ENCODE results near the gene VSTM4. TPM values are rescaled to one million over a fixed set of nuclear protein-coding genes. Genes with fewer than 3 reads are reported as not detected.

Gene VSTM4
- polyA plus RNA-seq, 3 donors, result 14.0 to 14.3 (median 14.2) TPM

DNA sequence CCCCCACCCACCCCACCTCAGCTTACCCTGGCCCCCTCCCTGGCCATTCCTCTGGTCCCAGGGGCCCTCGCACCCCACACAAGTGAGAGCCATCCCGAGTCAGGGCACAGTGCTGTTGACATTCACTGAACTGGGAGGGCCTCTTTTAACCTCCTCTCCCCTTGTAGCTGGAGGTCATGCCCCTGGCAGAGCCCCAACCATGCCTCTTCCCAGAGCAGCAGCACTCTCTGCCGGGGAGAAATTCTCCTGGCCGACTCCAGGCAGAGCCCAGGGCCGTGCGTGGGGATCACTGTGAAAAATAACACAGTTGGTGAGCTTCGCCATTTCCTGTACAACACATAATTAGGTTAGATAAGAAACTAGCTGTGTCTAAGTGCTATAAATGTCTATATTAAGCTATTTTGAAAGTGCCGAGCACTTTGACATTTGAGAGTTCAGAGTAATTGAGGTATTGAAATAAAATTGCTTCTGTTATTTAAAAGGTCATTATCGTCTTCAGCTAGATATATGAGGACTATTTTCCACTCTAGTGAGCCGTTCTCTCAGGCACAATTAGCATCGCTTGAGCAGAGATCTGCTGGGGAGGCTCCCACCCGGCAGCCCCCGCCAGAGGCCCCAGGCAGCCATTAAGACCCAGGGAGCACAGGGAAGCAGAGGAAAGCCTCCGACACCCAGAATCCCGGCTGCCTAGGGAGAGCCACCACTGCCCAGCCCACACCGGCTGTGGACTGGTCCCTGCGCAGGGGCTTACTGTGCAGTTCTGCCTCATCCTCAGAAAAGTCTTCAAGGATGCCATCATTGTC lies 113.3 kb downstream of the VSTM4 start:
- peak in 3 of 11 donors; percentile 13 to 23 (median 14) for DNase-seq (ENCODE audit: extremely low read depth in 1 of 11, low read depth in 9 of 11, low spot score in 4 of 11)

DNA sequence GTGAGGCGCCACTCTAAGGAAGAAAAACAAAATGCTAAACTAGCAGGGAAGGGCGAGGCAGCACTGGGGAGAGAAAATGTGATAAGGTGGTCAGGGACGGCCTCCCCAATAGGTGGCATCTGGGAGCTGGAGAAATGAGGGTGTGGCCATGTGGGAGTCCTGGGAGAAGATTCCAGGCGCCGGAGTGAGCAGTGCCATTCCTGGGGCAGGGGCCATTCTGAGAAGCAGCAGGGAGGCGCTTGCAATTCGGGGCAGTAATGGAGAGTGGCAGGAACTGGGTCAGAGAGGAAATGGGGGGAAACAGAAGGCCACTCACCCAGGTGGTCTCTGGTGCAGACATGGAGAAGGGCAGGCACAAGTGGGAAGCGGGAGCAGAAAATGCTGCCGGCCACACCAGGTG lies 113.9 kb downstream of the VSTM4 start:
- DNase-seq (ENCODE audit: extremely low read depth in 1 of 11, low read depth in 9 of 11, low spot score in 4 of 11), result peak in 3 of 11 donors; percentile 17 to 29 (median 23)

DNA sequence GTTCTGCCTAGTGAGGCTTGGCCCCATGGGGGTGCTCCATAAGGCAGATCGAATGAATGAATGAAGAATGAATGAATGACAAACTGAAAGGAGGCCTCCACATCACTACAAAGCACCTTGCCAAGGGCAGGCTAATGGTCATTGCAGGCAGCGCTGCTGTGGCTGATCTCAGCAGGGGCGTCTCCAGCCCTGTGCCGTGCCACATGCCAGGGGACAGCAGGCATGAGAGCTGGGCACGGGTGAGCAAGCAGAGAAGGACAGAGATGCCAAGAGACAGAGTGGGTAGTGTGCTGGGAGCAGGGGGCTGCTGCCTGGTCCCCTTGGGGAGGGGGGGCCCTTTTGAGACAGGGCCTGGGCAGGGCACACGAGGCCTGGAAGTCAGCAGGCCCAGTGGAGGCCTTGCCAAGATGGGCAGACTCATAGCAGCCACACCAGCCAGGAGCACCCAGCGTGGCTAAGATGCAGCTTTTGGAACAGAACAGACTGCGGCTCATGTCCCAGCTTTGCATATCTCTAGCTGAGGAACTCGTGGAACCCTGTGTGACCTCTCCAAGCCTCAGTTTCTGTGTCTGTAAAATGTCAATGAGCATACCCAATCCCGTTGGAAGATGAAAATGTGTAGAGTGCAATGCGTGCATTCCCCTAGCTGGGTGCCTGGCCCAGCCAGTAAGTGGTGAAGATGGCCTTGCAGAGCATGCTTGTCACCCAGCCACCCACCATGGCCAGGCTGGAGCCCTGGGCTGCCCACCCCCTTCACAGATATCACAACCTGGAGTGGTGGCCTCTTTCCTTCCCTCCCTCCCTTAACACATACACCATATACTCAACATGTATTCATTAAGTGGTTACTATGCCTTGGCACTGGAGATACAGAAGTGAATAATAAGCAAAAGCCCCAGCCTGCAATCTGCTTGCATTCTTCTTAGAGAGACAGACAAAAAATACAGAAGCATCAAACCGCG lies 114.6 kb downstream of the VSTM4 start:
- DNase-seq (ENCODE audit: extremely low read depth in 1 of 11, low read depth in 9 of 11, low spot score in 4 of 11), result no peak

- DNase-seq (ENCODE audit: extremely low read depth in 1 of 11, low read depth in 9 of 11, low spot score in 4 of 11), result no peak
Measured at GRCh38 chr10:48999346-48999745, 116.0 kb downstream of the VSTM4 start.

DNA sequence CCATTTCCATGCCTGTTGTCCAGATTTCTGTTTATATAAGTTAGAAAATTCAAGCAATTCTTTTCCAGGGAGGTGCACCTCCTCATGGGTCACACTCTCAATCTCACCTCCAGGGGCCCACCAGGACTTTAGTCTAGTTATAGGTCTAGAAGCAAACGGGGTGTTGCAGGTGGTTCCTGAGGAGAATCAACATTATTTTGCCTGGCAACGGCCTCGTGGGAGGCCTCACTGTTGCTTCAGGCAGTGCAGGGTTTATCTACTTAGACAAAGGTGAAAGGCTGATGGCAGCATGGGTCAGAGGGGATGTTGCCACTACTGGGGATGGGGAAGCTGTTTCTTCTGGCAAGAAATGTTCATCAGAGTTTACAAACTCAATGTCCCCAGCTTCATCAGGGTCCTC lies 119.0 kb downstream of the VSTM4 start:
- DNase-seq (ENCODE audit: extremely low read depth in 1 of 11, low read depth in 9 of 11, low spot score in 4 of 11), result no peak

DNA sequence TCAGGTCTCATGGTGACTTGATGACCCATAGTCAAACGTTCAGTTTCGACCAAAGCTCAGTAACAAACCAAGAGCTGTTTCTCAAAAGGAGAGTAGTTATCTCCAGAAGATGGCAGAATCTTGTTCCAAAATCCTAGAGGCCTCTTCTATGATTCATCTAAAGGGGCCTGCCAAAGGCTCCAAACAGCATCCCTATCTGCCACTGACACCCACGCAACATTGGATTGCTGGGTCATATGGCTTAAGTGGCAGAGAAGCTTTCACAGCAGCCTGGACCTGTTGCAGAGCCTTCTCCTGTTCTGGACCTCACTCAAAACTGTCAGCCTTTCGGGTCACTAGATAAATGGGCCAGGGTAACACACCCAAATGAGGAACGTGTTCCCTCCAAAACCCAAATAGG lies 121.7 kb downstream of the VSTM4 start:
- DNase-seq (ENCODE audit: extremely low read depth in 1 of 11, low read depth in 9 of 11, low spot score in 4 of 11), result no peak

DNA sequence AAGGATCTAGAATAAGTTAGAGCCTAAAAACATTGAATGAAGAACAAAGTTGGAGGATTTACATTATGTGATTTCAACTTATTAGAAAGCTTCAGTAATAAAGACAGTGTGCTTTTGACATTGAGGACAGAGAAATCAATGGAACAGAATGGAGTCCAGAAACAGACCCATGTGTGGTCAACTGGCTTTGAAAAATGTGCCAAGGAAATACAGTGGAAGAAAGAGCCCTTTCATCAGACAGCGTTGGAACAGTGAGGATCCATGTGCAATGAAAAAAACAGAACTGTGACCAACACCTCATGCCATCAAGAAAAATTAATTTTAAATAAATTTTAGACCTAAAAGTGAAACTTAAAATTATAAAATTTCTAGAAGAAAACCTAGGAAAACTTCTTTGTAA lies 125.1 kb downstream of the VSTM4 start:
- no peak for DNase-seq (ENCODE audit: extremely low read depth in 1 of 11, low read depth in 9 of 11, low spot score in 4 of 11)

DNA sequence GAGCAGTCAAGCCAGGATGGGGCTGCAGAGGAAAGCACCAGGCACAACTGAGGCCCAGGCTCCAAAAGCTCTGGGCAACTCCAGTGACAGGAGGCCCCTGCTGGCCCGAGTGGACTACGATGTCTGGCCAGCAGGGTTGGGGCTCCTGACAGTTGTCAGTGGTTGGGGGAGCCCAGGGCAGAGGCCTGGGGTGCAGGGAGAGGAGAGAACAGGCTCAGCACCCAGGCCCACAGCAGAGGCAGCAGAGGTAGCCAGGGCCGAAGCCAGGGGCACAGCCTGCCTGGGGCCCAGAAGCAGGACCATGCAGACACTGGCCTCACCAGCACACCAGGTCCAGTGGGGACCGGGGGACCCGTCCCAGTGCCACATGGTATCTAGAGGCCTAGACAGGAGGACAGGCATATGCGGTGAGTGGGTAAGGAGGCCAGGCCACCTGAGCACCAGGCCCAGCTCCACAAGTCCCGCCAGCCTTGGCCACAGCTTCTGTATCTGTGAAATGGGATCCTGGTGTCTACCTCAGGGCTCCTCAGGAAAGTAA lies 129.6 kb downstream of the VSTM4 start:
- DNase-seq (ENCODE audit: extremely low read depth in 1 of 11, low read depth in 9 of 11, low spot score in 4 of 11), result no peak

DNA sequence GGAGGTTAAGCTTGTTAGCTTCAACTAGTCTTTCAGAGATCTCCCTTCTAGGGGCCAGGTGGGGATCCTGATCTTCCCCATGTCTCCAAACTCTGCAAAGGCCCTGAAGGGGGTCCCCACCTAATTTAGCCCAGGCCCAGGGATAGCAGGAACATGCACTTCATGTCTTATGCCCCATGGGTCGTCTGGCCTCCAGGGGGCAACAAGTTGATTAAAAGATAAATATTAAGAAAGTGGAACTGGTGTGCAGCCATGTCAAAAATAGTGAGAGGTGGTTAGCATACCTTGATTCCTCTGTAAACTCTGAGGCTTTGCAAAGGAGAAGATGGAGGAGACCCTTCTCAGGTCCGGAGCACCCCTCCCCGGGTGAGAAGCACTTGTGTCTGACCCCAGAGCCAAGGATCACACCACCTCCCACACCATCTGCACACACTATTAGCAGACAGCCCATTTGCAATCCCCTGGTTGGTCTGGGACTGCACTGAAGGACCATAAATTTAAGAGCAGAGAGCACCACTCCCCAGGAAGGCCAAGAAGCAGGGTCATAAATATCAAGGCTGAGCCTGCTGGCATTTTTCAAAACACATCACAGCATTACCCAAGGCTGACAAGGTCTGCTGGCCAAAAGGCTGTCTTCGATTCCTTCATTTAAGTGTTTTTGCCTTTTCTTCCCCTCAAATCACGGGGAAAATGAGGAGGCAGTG lies 131.5 kb downstream of the VSTM4 start:
- DNase-seq (ENCODE audit: extremely low read depth in 1 of 11, low read depth in 9 of 11, low spot score in 4 of 11), result peak in 3 of 11 donors; percentile 2 to 18 (median 9)

GRCh38 chr10:48982584-48982983 lies 132.7 kb downstream of the VSTM4 start:
- DNase-seq (ENCODE audit: extremely low read depth in 1 of 11, low read depth in 9 of 11, low spot score in 4 of 11), result no peak

- DNase-seq (ENCODE audit: extremely low read depth in 1 of 11, low read depth in 9 of 11, low spot score in 4 of 11), result peak in 2 of 11 donors; percentile 24 to 31
Measured at GRCh38 chr10:48981310-48981907, 133.9 kb downstream of the VSTM4 start.

GRCh38 chr10:48978318-48978717 lies 137.0 kb downstream of the VSTM4 start:
- DNase-seq (ENCODE audit: extremely low read depth in 1 of 11, low read depth in 9 of 11, low spot score in 4 of 11), result no peak

DNA sequence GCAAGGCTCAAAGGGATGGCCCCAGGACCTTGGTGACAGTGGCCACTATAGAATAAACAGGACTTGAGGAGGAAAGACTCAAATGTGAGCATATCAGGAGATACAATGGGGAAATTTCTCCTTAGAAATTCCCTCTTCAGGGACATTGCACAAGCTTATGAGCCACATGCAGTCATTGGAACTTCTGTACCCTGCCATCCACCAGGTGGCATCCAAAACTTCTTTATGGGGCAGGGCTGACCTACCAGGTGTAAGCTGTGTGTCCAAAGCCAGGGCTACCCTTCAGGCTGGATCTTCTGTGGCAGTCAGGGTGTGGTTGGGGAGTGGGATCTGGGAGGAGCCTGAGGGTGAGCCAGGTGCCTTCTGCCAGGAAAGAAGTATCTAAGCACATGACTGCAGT lies 139.1 kb downstream of the VSTM4 start:
- peak in 2 of 11 donors; percentile 11 to 17 for DNase-seq (ENCODE audit: extremely low read depth in 1 of 11, low read depth in 9 of 11, low spot score in 4 of 11)

- DNase-seq (ENCODE audit: extremely low read depth in 1 of 11, low read depth in 9 of 11, low spot score in 4 of 11), result no peak
Measured at GRCh38 chr10:48974510-48975156, 140.7 kb downstream of the VSTM4 start.

DNA sequence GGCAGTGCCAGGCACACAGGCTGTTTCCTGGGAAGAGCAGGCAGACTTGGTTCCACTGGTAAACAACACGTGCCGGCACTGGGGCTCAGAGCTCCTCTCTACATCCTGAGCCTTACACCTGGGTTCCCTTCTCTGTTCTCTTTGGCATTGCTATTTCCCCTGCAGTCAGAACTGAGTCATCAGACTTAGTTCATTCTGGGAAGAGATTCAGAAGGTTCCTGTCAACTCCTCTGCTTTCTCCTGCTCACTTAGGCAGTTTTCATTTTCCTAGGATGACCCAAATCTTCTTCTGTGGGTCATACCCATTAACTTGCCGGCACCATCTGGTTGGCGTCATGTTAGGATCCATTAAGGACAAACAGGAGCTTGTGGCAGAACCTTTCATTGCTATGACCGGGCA lies 142.3 kb downstream of the VSTM4 start:
- DNase-seq (ENCODE audit: extremely low read depth in 1 of 11, low read depth in 9 of 11, low spot score in 4 of 11), result no peak

DNA sequence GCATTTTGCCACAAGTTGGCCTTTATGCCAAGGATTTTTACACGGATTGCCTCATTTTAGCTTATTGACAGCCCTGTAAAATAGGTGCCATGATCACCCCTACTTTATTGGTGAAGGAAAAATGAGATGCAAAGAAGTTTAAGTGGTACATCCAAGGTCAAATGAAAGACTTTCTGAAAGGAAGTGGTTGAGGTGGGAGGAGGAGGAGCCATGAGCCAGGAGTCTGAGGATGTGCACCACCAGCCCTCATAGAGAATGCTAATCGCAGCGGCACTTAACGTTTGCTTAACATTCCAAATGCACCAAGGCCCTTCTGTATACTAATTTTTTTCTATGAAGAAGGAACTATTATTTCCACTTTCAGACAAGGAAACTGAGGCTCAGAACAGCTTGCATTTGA lies 144.7 kb downstream of the VSTM4 start:
- DNase-seq (ENCODE audit: extremely low read depth in 1 of 11, low read depth in 9 of 11, low spot score in 4 of 11), result no peak

- no peak for DNase-seq (ENCODE audit: extremely low read depth in 1 of 11, low read depth in 9 of 11, low spot score in 4 of 11)
Measured at GRCh38 chr10:48970046-48970445, 145.3 kb downstream of the VSTM4 start.

DNA sequence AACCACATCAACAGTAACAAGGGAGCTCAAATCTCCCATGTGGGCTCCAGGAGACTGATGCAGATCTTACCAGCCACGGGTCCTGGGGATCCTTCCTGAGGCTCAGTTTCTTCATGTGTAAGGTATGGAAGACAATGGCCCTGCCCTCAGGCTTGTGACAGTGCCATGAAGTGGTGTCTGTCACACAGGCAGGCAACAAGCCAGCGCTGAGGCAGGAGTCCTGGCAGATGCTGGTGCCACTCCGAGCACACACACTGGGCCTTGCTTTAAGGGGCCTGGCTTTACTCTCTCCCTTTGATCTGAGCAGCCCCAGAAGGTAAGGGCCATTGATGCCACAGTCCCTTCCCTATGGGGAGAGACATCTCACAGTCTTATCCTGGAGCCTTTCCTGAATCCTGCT lies 147.3 kb downstream of the VSTM4 start:
- DNase-seq (ENCODE audit: extremely low read depth in 1 of 11, low read depth in 9 of 11, low spot score in 4 of 11), result no peak

All from renal cortex interstitium (tissue), 11 donors.